A549 (cell line): Measurements from ENCODE around the gene ITIH5. TPM values are rescaled to one million over a fixed set of nuclear protein-coding genes. Genes with fewer than 3 reads are reported as not detected.

Experiments used
- ATAC-seq, 2 experiments: fragments of 200-7000 bp in 1 of 2; fragments of >200 bp in 1 of 2; cut with Nextera tagmentation in 1 of 2; cut with Tn5 transposase in 1 of 2; 3 replicates each; pipeline versions ENCODE4 v1.8.0 to v1.9.1; 2018 to 2020; ENCODE audit warnings: mild to moderate bottlenecking in 1 of 2, moderate library complexity in 1 of 2
- CTCF ChIA-PET: fragments of 300-600 bp; sonication (Branson Sonifier 250); formaldehyde crosslinking; extraction: SDS; loops from one replicate; lab custom pipeline; 2021; ENCODE audit warnings: antibody characterized with exemption, inconsistent platforms; lab: Yijun Ruan, JAX
- POLR2A ChIA-PET: fragments of 350-600 bp; formaldehyde crosslinking; extraction: SDS; loops from one replicate; lab custom pipeline; 2021; ENCODE audit warnings: antibody characterized with exemption, inconsistent platforms; lab: Yijun Ruan, JAX
- DNase-seq, 2 experiments: peaks; one replicate each; pipeline versions ENCODE4 v3.0.0 to v3.0.0-alpha.2; 2011 to 2016; ENCODE audit warnings: low read depth in 1 of 2, low spot score in 1 of 2
- FAIRE-seq: peaks from 2 replicates; lab custom pipeline; 2011; peaks lifted over from hg19 to GRCh38; lab: Jason Lieb, UNC
- H3K27ac ChIP-seq, 2 experiments: fragments of >200 bp; sonication (Bioruptor Twin); formaldehyde crosslinking; 3 replicates each; pipeline ENCODE4 v1.5.1; 2016 to 2017
- H3K4me1 ChIP-seq: fragments of >200 bp; sonication (Bioruptor Twin); formaldehyde crosslinking; 3 replicates; pipeline ENCODE4 v1.6.1; 2016
- H3K4me2 ChIP-seq: fragments of >200 bp; sonication (Bioruptor Twin); formaldehyde crosslinking; 3 replicates; pipeline ENCODE4 v1.6.1; 2016
- H3K4me3 ChIP-seq: fragments of >200 bp; sonication (Bioruptor Twin); formaldehyde crosslinking; 3 replicates; pipeline ENCODE4 v1.5.1; 2016
- H3K9me3 ChIP-seq: fragments of >200 bp; sonication (Bioruptor Twin); formaldehyde crosslinking; 3 replicates; pipeline ENCODE4 v1.6.1; 2016
- BHLHE40 ChIP-seq: IDR thresholded peaks from 2 replicates; pipeline ENCODE4 v1.6.1; 2012; ENCODE audit warnings: low read depth, low read length, inconsistent platforms
- CBX2 ChIP-seq: fragments of 200-600 bp; sonication (generic); IDR thresholded peaks from 2 replicates; pipeline ENCODE4 v1.6.1; 2016; ENCODE audit warnings: low read depth, mild to moderate bottlenecking, borderline replicate concordance
- CBX8 ChIP-seq: fragments of 200-600 bp; sonication (generic); IDR thresholded peaks from 2 replicates; pipeline ENCODE4 v1.6.1; 2016
- EHMT2 ChIP-seq: fragments of 200-600 bp; sonication (generic); IDR thresholded peaks from 2 replicates; pipeline ENCODE4 v1.6.1; 2016; ENCODE audit warnings: antibody characterized with exemption, low read depth, mild to moderate bottlenecking, moderate library complexity
- ELK1 ChIP-seq: fragments of 150-350 bp; IDR thresholded peaks from 2 replicates; pipeline ENCODE4 v1.6.1; 2014; ENCODE audit warnings: low read depth, mild to moderate bottlenecking, low read length
- FOXS1 ChIP-seq: fragments of 250-450 bp; sonication (Bioruptor Pico); IDR thresholded peaks from 2 replicates; pipeline ENCODE4 v1.5.0; 2020; ENCODE audit warnings: mild to moderate bottlenecking, moderate library complexity
- HDAC2 ChIP-seq: fragments of 200-600 bp; sonication (generic); IDR thresholded peaks from 2 replicates; pipeline ENCODE4 v1.6.1; 2016
- HES2 ChIP-seq: fragments of >200 bp; sonication (Bioruptor Twin); formaldehyde crosslinking; IDR thresholded peaks from 2 replicates; pipeline ENCODE4 v1.6.1; 2016
- HOXA7 ChIP-seq: fragments of 250-450 bp; sonication (Bioruptor Pico); IDR thresholded peaks from 2 replicates; pipeline ENCODE4 v1.5.0; 2020; ENCODE audit warnings: mild to moderate bottlenecking, moderate library complexity
- HOXB13 ChIP-seq: fragments of 250-450 bp; sonication (Bioruptor Pico); IDR thresholded peaks from 2 replicates; pipeline ENCODE4 v1.5.0; 2020; ENCODE audit warnings: low read depth, mild to moderate bottlenecking, moderate library complexity
- JUN ChIP-seq, 2 experiments: fragments of >200 bp; sonication (Bioruptor Twin); formaldehyde crosslinking; IDR thresholded peaks; 2 replicates in 1 of 2; 3 replicates in 1 of 2; pipeline ENCODE4 v1.6.1; 2016 to 2017
- NFE2L2 ChIP-seq: fragments of 150-350 bp; conservative IDR thresholded peaks from 2 replicates; pipeline ENCODE4 v1.6.1; 2014; ENCODE audit warnings: low read length
- PBX3 ChIP-seq: IDR thresholded peaks from 2 replicates; pipeline ENCODE4 v1.6.1; 2012
- PHF8 ChIP-seq: fragments of 200-600 bp; sonication (generic); IDR thresholded peaks from 2 replicates; pipeline ENCODE4 v1.6.1; 2016; ENCODE audit warnings: low read depth, mild to moderate bottlenecking, antibody characterized with exemption, moderate library complexity, borderline replicate concordance
- POLR2AphosphoS2 ChIP-seq: conservative IDR thresholded peaks from 2 replicates; pipeline ENCODE4 v1.6.1; 2012; ENCODE audit warnings: low read length, improper control_type of control experiment, inconsistent platforms
- RNF2 ChIP-seq: fragments of 200-600 bp; sonication (generic); IDR thresholded peaks from 2 replicates; pipeline ENCODE4 v1.6.1; 2016; ENCODE audit warnings: low read depth, mild to moderate bottlenecking, antibody characterized with exemption, moderate library complexity, borderline replicate concordance
- SMC3 ChIP-seq: fragments of >200 bp; sonication (Bioruptor Twin); formaldehyde crosslinking; IDR thresholded peaks from 3 replicates; pipeline ENCODE4 v1.6.1; 2018; ENCODE audit warnings: inconsistent platforms
- SREBF2 ChIP-seq: fragments of 450-650 bp; IDR thresholded peaks from 2 replicates; pipeline ENCODE4 v1.6.1; 2014; ENCODE audit warnings: mild to moderate bottlenecking, moderate library complexity
- TFCP2L1 ChIP-seq: fragments of 250-450 bp; sonication (Bioruptor Pico); IDR thresholded peaks from 2 replicates; pipeline ENCODE4 v1.5.0; 2021; ENCODE audit warnings: mild to moderate bottlenecking
- TP53 ChIP-seq: fragments of 250-450 bp; sonication (Bioruptor Pico); IDR thresholded peaks from 2 replicates; pipeline ENCODE4 v1.5.0; 2021; ENCODE audit warnings: mild to moderate bottlenecking, moderate library complexity
- ZFP36 ChIP-seq: fragments of 450-650 bp; IDR thresholded peaks from 2 replicates; pipeline ENCODE4 v1.6.1; 2014; ENCODE audit warnings: borderline replicate concordance; ENCODE audit not compliant: partially characterized antibody
- WGBS: methylation state at CpG from one replicate; pipeline ENCODE4 v1.1.6; 2017; ENCODE audit errors: missing lambda C conversion rate; 5-methylcytosine and 5-hydroxymethylcytosine counted together
- polyA plus RNA-seq, 4 experiments: library from polyadenylated mRNA; depleted of rRNA in 3 of 4; stranded (reverse); fragments of >200 nt; fragmentation: RNase III in 1 of 4; extraction: RNeasy Plus Mini Kit Qiagen cat#74134 plus additional on column Dnase treatment in 1 of 4; gene quantifications; 2 replicates in 3 of 4; 3 replicates in 1 of 4; pipeline ENCODE4 v1.2.3, GENCODE V29; 2011 to 2017

Gene ITIH5
- polyA plus RNA-seq, 2 of the 4 experiments (the other 2 are of a cell fraction) = 0.03 to 0.05 TPM

GRCh38 chr10:7651853-7652470 is 14.8 kb downstream of the ITIH5 start:
- WGBS = 31% methylated on average over 7 of the region's 7 CpGs
- ChIA-PET CTCF (no interaction called here), POLR2A (no interaction called here)

DNA sequence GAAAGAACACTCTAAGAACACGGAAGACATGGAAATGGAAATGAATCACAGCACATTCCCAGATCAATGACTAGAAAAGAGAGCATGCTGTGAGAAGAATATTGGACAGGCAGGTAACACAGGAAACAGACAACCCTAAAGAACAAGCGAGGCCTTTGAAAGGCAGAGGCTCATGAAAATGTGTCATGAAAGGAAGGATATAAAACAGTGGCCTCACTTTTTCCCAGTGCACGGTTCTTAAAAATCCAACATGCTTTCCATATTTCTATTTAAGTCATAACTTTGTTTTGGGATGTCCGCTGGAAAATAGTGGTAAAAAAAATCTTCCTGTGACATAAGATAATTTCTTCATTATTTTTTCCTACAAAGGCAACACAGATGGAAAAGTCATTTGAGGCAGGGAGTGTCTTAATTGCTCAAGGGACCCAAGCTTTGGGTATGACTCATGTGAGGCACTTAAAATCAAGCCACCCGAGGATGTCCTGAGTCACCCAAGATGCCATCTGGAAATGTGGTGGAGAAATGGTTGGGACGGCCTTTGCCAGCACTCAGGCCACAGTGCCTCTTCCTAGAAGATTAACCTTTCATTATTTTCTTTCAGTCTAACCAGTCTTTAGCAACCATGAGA is 17.0 kb downstream of the ITIH5 start:
- no peaks in the 10 kb centered on the region for H3K4me1 ChIP-seq
- no peaks in the 10 kb centered on the region for H3K9me3 ChIP-seq
- no peak for DNase-seq
- no peak overlapping the region for H3K27ac ChIP-seq
- H3K4me2 ChIP-seq = no peak overlapping the region
- no peak for FAIRE-seq
- ChIA-PET POLR2A (no interaction called here), CTCF (no interaction called here)
- H3K4me3 ChIP-seq = no peak overlapping the region
- no peak for TF ChIP-seq FOXS1 (CRISPR knock-in tag)
- ATAC-seq = no peak
- 30% methylated on average over 6 of the region's 6 CpGs for WGBS

More at GRCh38 chr10:7651853-7652470, 14.8 kb downstream of the ITIH5 start:
- no peak overlapping the region for H3K4me2 ChIP-seq
- H3K27ac ChIP-seq = no peak overlapping the region
- no peaks in the 10 kb centered on the region for H3K4me1 ChIP-seq
- ATAC-seq (no peak), FAIRE-seq (no peak), DNase-seq (no peak)
- no peak for TF ChIP-seq ZFP36
- no peak for TF ChIP-seq HOXB13 (CRISPR knock-in tag)
- no peak for TF ChIP-seq SMC3
- no peak for TF ChIP-seq RNF2
- no peak for TF ChIP-seq TFCP2L1
- no peak for TF ChIP-seq FOXS1 (CRISPR knock-in tag)
- no peak for TF ChIP-seq HOXA7 (CRISPR knock-in tag)
- TF ChIP-seq JUN (IDR thresholded peaks at IDR 0.05) = no peak
- no peak for TF ChIP-seq HES2
- H3K4me3 ChIP-seq = no peak overlapping the region
- H3K9me3 ChIP-seq = no peaks in the 10 kb centered on the region

DNA sequence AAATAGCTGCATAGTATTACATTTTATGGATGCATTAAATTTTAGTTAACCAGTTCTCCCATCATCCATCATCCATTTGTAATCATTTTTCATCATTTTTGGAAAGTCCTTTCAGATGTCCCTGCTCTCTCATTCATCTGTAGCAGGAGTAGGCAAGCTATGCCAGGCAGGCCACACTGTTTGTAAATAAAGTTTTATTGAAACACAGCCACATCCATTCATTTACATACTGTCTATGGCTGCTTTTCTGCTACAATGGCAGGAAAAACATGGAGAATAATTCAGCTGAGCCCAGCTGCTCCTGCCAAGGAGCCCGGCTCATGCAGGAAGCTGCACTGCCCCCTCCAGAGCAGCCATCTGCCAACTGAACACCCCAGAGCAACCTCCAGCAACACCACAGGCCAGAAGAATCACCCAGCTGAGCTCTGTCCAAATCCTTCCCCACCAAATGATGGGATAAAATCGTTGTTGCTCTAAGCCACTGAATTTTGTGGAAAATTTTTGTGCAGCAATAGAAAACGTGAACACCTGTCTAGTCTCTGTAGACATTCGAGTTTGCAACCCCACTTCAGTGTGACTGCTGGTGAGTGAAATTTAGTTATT is 19.6 kb downstream of the ITIH5 start:
- ATAC-seq (no peak), FAIRE-seq (no peak), DNase-seq (no peak)
- TF ChIP-seq HDAC2 = no peak
- no peak for TF ChIP-seq ELK1
- no peak for TF ChIP-seq SREBF2
- no peak for TF ChIP-seq HES2
- no peak for TF ChIP-seq PBX3
- TF ChIP-seq RNF2 = no peak
- no peak for TF ChIP-seq EHMT2
- no peak for TF ChIP-seq PHF8
- TF ChIP-seq BHLHE40 = no peak
- no peak for TF ChIP-seq POLR2AphosphoS2
- TF ChIP-seq NFE2L2 = no peak
- TF ChIP-seq CBX2 = no peak
- no peak for TF ChIP-seq CBX8
- no peak for TF ChIP-seq TP53 (CRISPR knock-in tag)
- Histone ChIP-seq H3K4me2 (no peak overlapping the region), H3K4me3 (no peak overlapping the region), H3K27ac (no peak overlapping the region), H3K4me1 (no peaks in the 10 kb centered on the region), H3K9me3 (no peaks in the 10 kb centered on the region)
- WGBS = 0% methylated on average over 4 of the region's 4 CpGs
- ChIA-PET POLR2A (no interaction called here), CTCF (no interaction called here)
